AG04449 (cell line): Measurements from ENCODE around the gene THADA.

Experiments used
- CTCF ChIA-PET: fragments of 350-600 bp; formaldehyde crosslinking; extraction: SDS; loops from one replicate; lab custom pipeline; 2021; ENCODE audit warnings: antibody characterized with exemption; lab: Yijun Ruan, JAX
- POLR2A ChIA-PET: fragments of 400-600, 350-600 bp; formaldehyde crosslinking; extraction: SDS; loops from one replicate; lab custom pipeline; 2020; ENCODE audit warnings: antibody characterized with exemption, inconsistent platforms; lab: Yijun Ruan, JAX
- DNase-seq: peaks from one replicate; pipeline ENCODE4 v3.0.0-alpha.2; 2010; ENCODE audit warnings: low read depth, low spot score
- H3K4me3 ChIP-seq: 2 replicates; pipeline ENCODE4 v1.5.1; 2011; ENCODE audit warnings: low read depth, mild to moderate bottlenecking, control low read depth, low read length
- CTCF ChIP-seq: IDR thresholded peaks from one replicate; pipeline ENCODE4 v1.5.1; 2011; ENCODE audit warnings: mild to moderate bottlenecking, moderate library complexity, low read length, control low read depth, inconsistent platforms; ENCODE audit not compliant: insufficient read depth; ENCODE audit errors: missing control alignments

Gene THADA

GRCh38 chr2:43526994-43527393, 68.8 kb downstream of the THADA start:
- DNase-seq, result no peak
- CTCF ChIA-PET, result interaction anchor here (1.4 to 1.5 kb wide), 2 partner anchors 9 to 10 kb away, joined by 3 to 5 read pairs; no protein-coding TSS in a partner anchor
- POLR2A ChIA-PET, result no interaction called here
- no peak for TF ChIP-seq CTCF
- H3K4me3 ChIP-seq, result no peak overlapping the region

- TF ChIP-seq CTCF, result no peak
- CTCF ChIA-PET, result interaction anchor here (1.7 kb wide), 1 partner anchor 14 kb away, joined by 5 read pairs; no protein-coding TSS in a partner anchor
- H3K4me3 ChIP-seq, result no peak overlapping the region
- DNase-seq, result no peak
- POLR2A ChIA-PET, result interaction anchor here (0.5 kb wide), 1 partner anchor 34 kb away, joined by 3 read pairs; no protein-coding TSS in a partner anchor
Observed at GRCh38 chr2:43525506-43525905, 70.3 kb downstream of the THADA start.

GRCh38 chr2:43524177-43524965, 71.5 kb downstream of the THADA start:
- H3K4me3 ChIP-seq, result no peak overlapping the region
- CTCF ChIA-PET, result interaction anchor here (1.3 to 1.9 kb wide), 3 partner anchors 16 to 577 kb away, joined by 4 to 5 read pairs (median 5); no protein-coding TSS in a partner anchor
- POLR2A ChIA-PET, result no interaction called here
- TF ChIP-seq CTCF, result no peak
- DNase-seq, result no peak

GRCh38 chr2:43522177-43522576, 73.7 kb downstream of the THADA start:
- no peak for TF ChIP-seq CTCF
- CTCF ChIA-PET, result interaction anchor here (0.7 to 1.9 kb wide), 8 partner anchors 9 to 712 kb away, joined by 3 to 7 read pairs (median 4); no protein-coding TSS in a partner anchor
- POLR2A ChIA-PET, result no interaction called here
- DNase-seq, result no peak
- H3K4me3 ChIP-seq, result no peak overlapping the region

- no peak overlapping the region for H3K4me3 ChIP-seq
- TF ChIP-seq CTCF, result no peak
- no peak for DNase-seq
- CTCF ChIA-PET, result interaction anchor here (0.7 to 1.6 kb wide), 5 partner anchors 9 to 711 kb away, joined by 3 to 4 read pairs (median 4); no protein-coding TSS in a partner anchor
- POLR2A ChIA-PET, result no interaction called here
Observed at GRCh38 chr2:43521568-43521967, 74.3 kb downstream of the THADA start.

GRCh38 chr2:43520919-43521318, 74.9 kb downstream of the THADA start:
- no peak for DNase-seq
- no peak for TF ChIP-seq CTCF
- no peak overlapping the region for H3K4me3 ChIP-seq
- POLR2A ChIA-PET, result no interaction called here
- CTCF ChIA-PET, result interaction anchor here (1.6 kb wide), 2 partner anchors 8 to 297 kb away, joined by 3 to 4 read pairs; no protein-coding TSS in a partner anchor
